Dermis blood vessel endothelial cell (primary cell): ENCODE results near the gene C2orf69. TPM values are rescaled to one million over a fixed set of nuclear protein-coding genes. Genes with fewer than 3 reads are reported as not detected.

Experiments
- DNase-seq: peaks from one replicate; pipeline ENCODE4 v3.0.0; 2010
- total RNA-seq: library from RNA; depleted of rRNA; stranded (reverse); fragments of >200 nt; gene quantifications from 2 replicates; pipeline ENCODE4 v1.2.3, GENCODE V29; 2014

The C2orf69 gene
- total RNA-seq, 1 donor from 2014 or later: 10.2 TPM

DNA sequence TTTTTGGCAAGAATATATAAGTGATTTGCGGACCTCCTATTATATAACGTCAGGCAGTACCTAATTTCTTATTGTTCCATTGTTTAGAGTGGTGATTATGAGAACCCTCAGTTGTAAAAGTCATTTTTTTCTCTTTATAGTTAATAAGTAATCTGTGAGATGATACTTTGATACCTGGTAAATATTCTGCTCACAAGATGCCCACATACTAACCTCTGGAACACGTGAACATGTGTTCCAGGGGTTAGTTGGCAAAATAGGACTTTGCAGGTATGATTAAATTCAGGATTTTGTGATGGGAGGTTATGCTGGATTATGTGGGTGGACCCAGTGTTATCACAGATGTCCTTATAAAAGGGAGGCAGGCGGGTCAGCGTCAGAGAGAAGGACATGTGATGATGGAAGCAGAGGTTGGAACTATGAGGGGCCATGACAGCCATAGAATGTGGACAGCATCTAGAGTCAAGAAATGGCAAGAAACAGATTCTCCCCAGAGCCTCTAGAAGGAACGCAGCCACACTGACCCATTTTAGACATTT, 61.1 kb downstream of the C2orf69 start:
- DNase-seq: no peak

GRCh38 chr2:199973703-199974102, 62.6 kb downstream of the C2orf69 start:
- DNase-seq: peak; percentile 69

- no peak for DNase-seq
These were observed 64.3 kb downstream of the C2orf69 start for GRCh38 chr2:199975273-199975895.

Other genes with a start within 250 kb of the C2orf69 start
- 0.23 and 1.7 TPM in 2 replicates for gene FTCDNL1, start 60.1 kb upstream of the C2orf69 start, total RNA-seq
- 7.4 and 7.7 TPM in 2 replicates for gene TYW5, start 44.2 kb downstream of the C2orf69 start, total RNA-seq
- gene MAIP1, start 44.3 kb downstream of the C2orf69 start, total RNA-seq: 25.4 and 30.1 TPM in 2 replicates